Activated CD4-positive, alpha-beta memory T cell treated with anti-CD3 and anti-CD28 coated beads for 36 hours (primary cell): ENCODE data around the gene VASH1. TPM values are rescaled to one million over a fixed set of nuclear protein-coding genes. Genes with fewer than 3 reads are reported as not detected.
"Not testable (repeated sequence)": the region's sequence is repeated elsewhere in the genome, so short reads cannot be mapped to it uniquely, and the experiment has no call there.

Experiments used
- CTCF ChIA-PET: fragments of 350-600 bp; sonication (Branson Sonifier 250); formaldehyde crosslinking; loops from one replicate; lab custom pipeline; 2021; ENCODE audit warnings: antibody characterized with exemption, inconsistent platforms; lab: Charles Lee
- POLR2A ChIA-PET: fragments of 350-600 bp; sonication (Branson Sonifier 250); formaldehyde crosslinking; loops from one replicate; lab custom pipeline; 2021; ENCODE audit warnings: antibody characterized with exemption; lab: Charles Lee
- DNase-seq: peaks from one replicate; pipeline ENCODE4 v3.0.0-alpha.2; 2020
- H3K27ac Mint-ChIP-seq: one replicate; pipeline ENCODE4 v1.8.0; 2021; ENCODE audit warnings: mixed read lengths
- H3K27me3 Mint-ChIP-seq: one replicate; pipeline ENCODE4 v1.8.0; 2021; ENCODE audit warnings: mixed read lengths
- H3K36me3 Mint-ChIP-seq: one replicate; pipeline ENCODE4 v1.8.0; 2021; ENCODE audit warnings: mixed read lengths
- H3K4me1 Mint-ChIP-seq: one replicate; pipeline ENCODE4 v1.8.0; 2021; ENCODE audit warnings: low read depth, mixed read lengths
- H3K4me3 Mint-ChIP-seq: one replicate; pipeline ENCODE4 v1.8.0; 2021; ENCODE audit warnings: mild to moderate bottlenecking, mixed read lengths
- H3K9me3 Mint-ChIP-seq: one replicate; pipeline ENCODE4 v1.8.0; 2021; ENCODE audit warnings: mixed read lengths
- intact Hi-C: fragments of 100-400 bp; cut with micrococcal nuclease; formaldehyde crosslinking; loops from one replicate; pipeline ENCODE4 v1.15.1; 2023
- total RNA-seq, 2 experiments: library from RNA; stranded (reverse); gene quantifications; one replicate each; pipeline ENCODE4 v1.2.3, GENCODE V29; 2021

Gene VASH1
- total RNA-seq, result 1 to 10 TPM; 6.1 TPM

- Mint-ChIP-seq H3K4me3 (peak within 1 kb of the TSS; percentile 75), H3K27me3 (peaks cover 6% of the 10 kb centered on the region), H3K4me1 (peaks cover 12% of the 10 kb centered on the region), H3K9me3 (no peaks in the 10 kb centered on the region), H3K27ac (no peak within 1 kb of the TSS), H3K36me3 (no peaks in the 10 kb centered on the region)
- CTCF ChIA-PET, result interaction anchor here (1.1 to 4.2 kb wide), 2 partner anchors 23 to 51 kb away, joined by 4 to 23 read pairs; partner anchors contain the start of gene ANGEL1
- POLR2A ChIA-PET, result no interaction called here
- intact Hi-C loops, result loop anchor here (2.0 to 10.0 kb wide), 3 partner anchors 23 to 693 kb away; partner anchors contain the start of genes AHSA1, GPATCH2L and VIPAS39
- peak; percentile 73 for DNase-seq
Measured at GRCh38 chr14:76761136-76761959, at the start of gene VASH1. Gene VASH1, plus strand, starts transcription at chr14:76761468. Its CDS starts 1,354 bp downstream, at chr14:76762822.

GRCh38 chr14:76713121-76713520 is 48.1 kb upstream of the VASH1 start:
- no peak for DNase-seq
- Mint-ChIP-seq H3K27ac (no peak overlapping the region), H3K27me3 (peaks cover 35% of the 10 kb centered on the region), H3K9me3 (no peaks in the 10 kb centered on the region), H3K36me3 (no peaks in the 10 kb centered on the region), H3K4me1 (no peaks in the 10 kb centered on the region), H3K4me3 (no peak overlapping the region)
- CTCF ChIA-PET, result interaction anchor here (7.3 kb wide), 1 partner anchor 72 kb away, joined by 158 read pairs; no protein-coding TSS in a partner anchor
- intact Hi-C loops, result no loop called here
- POLR2A ChIA-PET, result no interaction called here

- CTCF ChIA-PET, result interaction anchor here (1.1 to 7.3 kb wide), 3 partner anchors 70 to 356 kb away, joined by 3 to 158 read pairs (median 17); no protein-coding TSS in a partner anchor
- intact Hi-C loops, result no loop called here
- POLR2A ChIA-PET, result interaction anchor here (0.7 kb wide), 2 partner anchors 355 to 785 kb away, joined by 3 to 4 read pairs; no protein-coding TSS in a partner anchor
- Mint-ChIP-seq H3K27me3 (peaks cover 37% of the 10 kb centered on the region), H3K36me3 (no peaks in the 10 kb centered on the region), H3K4me1 (no peaks in the 10 kb centered on the region), H3K9me3 (no peaks in the 10 kb centered on the region), H3K4me3 (no peak overlapping the region), H3K27ac (no peak overlapping the region)
- no peak for DNase-seq
Measured at GRCh38 chr14:76714470-76714869, 46.8 kb upstream of the VASH1 start.

GRCh38 chr14:76715101-76715500 is 46.2 kb upstream of the VASH1 start:
- intact Hi-C loops, result no loop called here

GRCh38 chr14:76715511-76716081 is 45.7 kb upstream of the VASH1 start:
- Mint-ChIP-seq H3K4me1 (no peaks in the 10 kb centered on the region), H3K36me3 (no peaks in the 10 kb centered on the region), H3K9me3 (no peaks in the 10 kb centered on the region), H3K27ac (no peak overlapping the region), H3K27me3 (peaks cover 37% of the 10 kb centered on the region), H3K4me3 (no peak overlapping the region)
- intact Hi-C loops, result no loop called here
- POLR2A ChIA-PET, result no interaction called here
- DNase-seq, result no peak
- CTCF ChIA-PET, result interaction anchor here (1.1 to 4.1 kb wide), 2 partner anchors 69 to 355 kb away, joined by 3 to 17 read pairs; no protein-coding TSS in a partner anchor

More at GRCh38 chr14:76715101-76715500, 46.2 kb upstream of the VASH1 start:
- no peaks in the 10 kb centered on the region for H3K36me3 Mint-ChIP-seq
- no peak overlapping the region for H3K27ac Mint-ChIP-seq
- POLR2A ChIA-PET, result interaction anchor here (0.7 kb wide), 2 partner anchors 356 to 786 kb away, joined by 3 to 4 read pairs; no protein-coding TSS in a partner anchor
- no peaks in the 10 kb centered on the region for H3K4me1 Mint-ChIP-seq
- no peaks in the 10 kb centered on the region for H3K9me3 Mint-ChIP-seq
- peaks cover 37% of the 10 kb centered on the region for H3K27me3 Mint-ChIP-seq
- H3K4me3 Mint-ChIP-seq, result no peak overlapping the region
- CTCF ChIA-PET, result interaction anchor here (1.1 to 4.1 kb wide), 2 partner anchors 70 to 356 kb away, joined by 3 to 17 read pairs; no protein-coding TSS in a partner anchor
- DNase-seq, result no peak

GRCh38 chr14:76716285-76716684 is 45.0 kb upstream of the VASH1 start:
- no peaks in the 10 kb centered on the region for H3K4me1 Mint-ChIP-seq
- H3K36me3 Mint-ChIP-seq, result no peaks in the 10 kb centered on the region
- ChIA-PET POLR2A (no interaction called here), CTCF (interaction anchor here (0.6 to 4.1 kb wide), 2 partner anchors 68 to 125 kb away, joined by 5 to 17 read pairs; no protein-coding TSS in a partner anchor)
- no peak overlapping the region for H3K4me3 Mint-ChIP-seq
- H3K9me3 Mint-ChIP-seq, result no peaks in the 10 kb centered on the region
- H3K27me3 Mint-ChIP-seq, result peaks cover 37% of the 10 kb centered on the region
- intact Hi-C loops, result no loop called here
- no peak for DNase-seq
- H3K27ac Mint-ChIP-seq, result no peak overlapping the region

GRCh38 chr14:76717508-76718290 is 43.6 kb upstream of the VASH1 start:
- Mint-ChIP-seq H3K4me3 (no peak overlapping the region), H3K36me3 (no peaks in the 10 kb centered on the region), H3K4me1 (no peaks in the 10 kb centered on the region), H3K9me3 (no peaks in the 10 kb centered on the region), H3K27me3 (peaks cover 35% of the 10 kb centered on the region), H3K27ac (no peak overlapping the region)
- POLR2A ChIA-PET, result no interaction called here
- no peak for DNase-seq
- CTCF ChIA-PET, result interaction anchor here (4.1 kb wide), 1 partner anchor 67 kb away, joined by 17 read pairs; no protein-coding TSS in a partner anchor
- intact Hi-C loops, result no loop called here

GRCh38 chr14:76718306-76719040 is 42.8 kb upstream of the VASH1 start:
- no peak overlapping the region for H3K4me3 Mint-ChIP-seq
- H3K27me3 Mint-ChIP-seq, result peaks cover 30% of the 10 kb centered on the region
- POLR2A ChIA-PET, result no interaction called here
- no peak overlapping the region for H3K27ac Mint-ChIP-seq
- CTCF ChIA-PET, result interaction anchor here (1.7 to 4.1 kb wide), 3 partner anchors 8 to 67 kb away, joined by 5 to 17 read pairs (median 8); no protein-coding TSS in a partner anchor
- no peak for DNase-seq
- no peaks in the 10 kb centered on the region for H3K36me3 Mint-ChIP-seq
- intact Hi-C loops, result no loop called here
- no peaks in the 10 kb centered on the region for H3K4me1 Mint-ChIP-seq
- no peaks in the 10 kb centered on the region for H3K9me3 Mint-ChIP-seq

- DNase-seq, result no peak
- Mint-ChIP-seq H3K36me3 (no peaks in the 10 kb centered on the region), H3K27me3 (peaks cover 26% of the 10 kb centered on the region), H3K27ac (no peak overlapping the region), H3K9me3 (no peaks in the 10 kb centered on the region), H3K4me1 (no peaks in the 10 kb centered on the region), H3K4me3 (no peak overlapping the region)
- intact Hi-C loops, result no loop called here
- CTCF ChIA-PET, result interaction anchor here (1.7 to 2.4 kb wide), 2 partner anchors 9 to 66 kb away, joined by 5 to 8 read pairs; no protein-coding TSS in a partner anchor
- POLR2A ChIA-PET, result no interaction called here
Measured at GRCh38 chr14:76719666-76720065, 41.6 kb upstream of the VASH1 start.

- POLR2A ChIA-PET, result no interaction called here
- no peaks in the 10 kb centered on the region for H3K9me3 Mint-ChIP-seq
- no peaks in the 10 kb centered on the region for H3K36me3 Mint-ChIP-seq
- intact Hi-C loops, result no loop called here
- no peak for DNase-seq
- CTCF ChIA-PET, result interaction anchor here (1.7 to 2.4 kb wide), 2 partner anchors 10 to 65 kb away, joined by 5 to 8 read pairs; no protein-coding TSS in a partner anchor
- no peak overlapping the region for H3K27ac Mint-ChIP-seq
- H3K4me3 Mint-ChIP-seq, result no peak overlapping the region
- no peaks in the 10 kb centered on the region for H3K4me1 Mint-ChIP-seq
- peaks cover 24% of the 10 kb centered on the region for H3K27me3 Mint-ChIP-seq
Measured at GRCh38 chr14:76720382-76720813, 40.9 kb upstream of the VASH1 start.

GRCh38 chr14:76721506-76721905 is 39.8 kb upstream of the VASH1 start:
- H3K27ac Mint-ChIP-seq, POLR2A ChIA-PET, DNase-seq, H3K4me3 Mint-ChIP-seq, H3K4me1 Mint-ChIP-seq, H3K9me3 Mint-ChIP-seq, H3K36me3 Mint-ChIP-seq, intact Hi-C loops: not testable (repeated sequence)
- CTCF ChIA-PET, result interaction anchor here (0.7 to 1.9 kb wide), 2 partner anchors 10 to 191 kb away, joined by 4 to 6 read pairs; no protein-coding TSS in a partner anchor
- peaks cover 16% of the 10 kb centered on the region for H3K27me3 Mint-ChIP-seq
